ENCODE data around the gene KDM5B. TPM values are rescaled to one million over a fixed set of nuclear protein-coding genes. Genes with fewer than 3 reads are reported as not detected.

KDM5B gene
- total and polyA plus RNA-seq, 9 of the 15 experiments (the other 6 are each of a cell fraction or from before 2014, with no cell fraction given) = 15.4 to 90.6 (median 57.1) TPM

DNA sequence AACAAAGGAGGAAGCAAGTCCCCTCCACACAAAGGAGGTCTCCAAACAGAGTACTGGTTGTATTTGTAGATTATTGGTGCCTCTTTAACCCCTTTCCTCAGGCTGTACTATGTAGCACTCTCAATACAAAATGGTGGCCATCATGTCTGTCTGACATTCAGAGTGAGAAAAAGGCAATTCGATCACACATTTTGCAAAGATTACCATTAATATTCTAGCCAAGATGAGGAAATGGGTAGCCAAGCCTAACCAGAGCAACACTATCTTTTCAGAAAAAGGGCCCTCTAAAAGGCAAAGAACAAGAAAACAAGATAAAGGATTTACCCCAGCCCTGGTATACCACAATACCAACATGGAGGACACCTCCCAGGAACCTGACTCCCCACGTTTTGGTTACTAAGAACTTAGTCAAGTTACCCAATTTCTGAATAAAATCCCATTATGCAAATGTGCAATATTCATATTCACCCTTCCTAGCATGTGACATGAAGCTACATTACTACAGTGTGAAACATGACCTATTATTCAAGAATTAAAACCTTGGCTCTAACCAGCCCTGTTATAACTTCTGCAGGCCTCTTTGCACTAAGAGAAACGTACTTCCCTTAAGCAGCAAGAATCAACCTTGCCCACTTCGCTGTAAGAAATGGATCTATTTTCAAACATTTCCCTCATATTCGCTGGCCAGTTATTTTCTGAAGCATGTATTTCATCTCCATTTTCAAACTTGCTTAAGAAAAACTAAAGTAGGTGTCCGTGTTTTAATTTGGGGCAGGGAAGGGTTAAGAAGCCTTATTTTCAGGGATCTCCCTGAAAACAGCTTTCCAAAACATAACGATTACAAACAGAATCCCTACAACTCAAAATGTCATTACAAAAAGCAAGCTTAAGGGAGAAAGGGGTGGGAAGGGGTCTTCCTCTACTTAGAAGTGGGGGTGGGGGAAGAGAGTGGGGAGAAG lies 2.1 kb downstream of the KDM5B start (continued):
- TF ChIP-seq, protein P1, sequence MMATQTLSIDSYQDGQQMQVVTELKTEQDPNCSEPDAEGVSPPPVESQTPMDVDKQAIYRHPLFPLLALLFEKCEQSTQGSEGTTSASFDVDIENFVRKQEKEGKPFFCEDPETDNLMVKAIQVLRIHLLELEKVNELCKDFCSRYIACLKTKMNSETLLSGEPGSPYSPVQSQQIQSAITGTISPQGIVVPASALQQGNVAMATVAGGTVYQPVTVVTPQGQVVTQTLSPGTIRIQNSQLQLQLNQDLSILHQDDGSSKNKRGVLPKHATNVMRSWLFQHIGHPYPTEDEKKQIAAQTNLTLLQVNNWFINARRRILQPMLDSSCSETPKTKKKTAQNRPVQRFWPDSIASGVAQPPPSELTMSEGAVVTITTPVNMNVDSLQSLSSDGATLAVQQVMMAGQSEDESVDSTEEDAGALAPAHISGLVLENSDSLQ (IDR thresholded peaks at IDR 0.05) = no peak
- TF ChIP-seq, protein P2, sequence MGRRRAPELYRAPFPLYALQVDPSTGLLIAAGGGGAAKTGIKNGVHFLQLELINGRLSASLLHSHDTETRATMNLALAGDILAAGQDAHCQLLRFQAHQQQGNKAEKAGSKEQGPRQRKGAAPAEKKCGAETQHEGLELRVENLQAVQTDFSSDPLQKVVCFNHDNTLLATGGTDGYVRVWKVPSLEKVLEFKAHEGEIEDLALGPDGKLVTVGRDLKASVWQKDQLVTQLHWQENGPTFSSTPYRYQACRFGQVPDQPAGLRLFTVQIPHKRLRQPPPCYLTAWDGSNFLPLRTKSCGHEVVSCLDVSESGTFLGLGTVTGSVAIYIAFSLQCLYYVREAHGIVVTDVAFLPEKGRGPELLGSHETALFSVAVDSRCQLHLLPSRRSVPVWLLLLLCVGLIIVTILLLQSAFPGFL (CRISPR knock-in tag; IDR thresholded peaks at IDR 0.05) = no peak
- TF ChIP-seq, protein P3, sequence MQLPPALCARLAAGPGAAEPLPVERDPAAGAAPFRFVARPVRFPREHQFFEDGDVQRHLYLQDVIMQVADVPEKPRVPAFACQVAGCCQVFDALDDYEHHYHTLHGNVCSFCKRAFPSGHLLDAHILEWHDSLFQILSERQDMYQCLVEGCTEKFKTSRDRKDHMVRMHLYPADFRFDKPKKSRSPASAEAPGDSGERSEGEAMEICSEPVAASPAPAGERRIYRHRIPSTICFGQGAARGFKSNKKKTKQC (CRISPR knock-in tag; IDR thresholded peaks at IDR 0.05) = no peak
- no peak for TF ChIP-seq EWSR1 (IDR thresholded peaks at IDR 0.05; ENCODE audit: borderline replicate concordance, low read depth, partially characterized antibody)
- no peak for TF ChIP-seq RBFOX2 (IDR thresholded peaks at IDR 0.05; ENCODE audit: low read depth, low read length)
- TF ChIP-seq, protein P4, sequence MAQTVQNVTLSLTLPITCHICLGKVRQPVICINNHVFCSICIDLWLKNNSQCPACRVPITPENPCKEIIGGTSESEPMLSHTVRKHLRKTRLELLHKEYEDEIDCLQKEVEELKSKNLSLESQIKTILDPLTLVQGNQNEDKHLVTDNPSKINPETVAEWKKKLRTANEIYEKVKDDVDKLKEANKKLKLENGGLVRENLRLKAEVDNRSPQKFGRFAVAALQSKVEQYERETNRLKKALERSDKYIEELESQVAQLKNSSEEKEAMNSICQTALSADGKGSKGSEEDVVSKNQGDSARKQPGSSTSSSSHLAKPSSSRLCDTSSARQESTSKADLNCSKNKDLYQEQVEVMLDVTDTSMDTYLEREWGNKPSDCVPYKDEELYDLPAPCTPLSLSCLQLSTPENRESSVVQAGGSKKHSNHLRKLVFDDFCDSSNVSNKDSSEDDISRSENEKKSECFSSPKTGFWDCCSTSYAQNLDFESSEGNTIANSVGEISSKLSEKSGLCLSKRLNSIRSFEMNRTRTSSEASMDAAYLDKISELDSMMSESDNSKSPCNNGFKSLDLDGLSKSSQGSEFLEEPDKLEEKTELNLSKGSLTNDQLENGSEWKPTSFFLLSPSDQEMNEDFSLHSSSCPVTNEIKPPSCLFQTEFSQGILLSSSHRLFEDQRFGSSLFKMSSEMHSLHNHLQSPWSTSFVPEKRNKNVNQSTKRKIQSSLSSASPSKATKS (CRISPR knock-in tag; IDR thresholded peaks at IDR 0.05) = no peak
- TF ChIP-seq, protein P5, sequence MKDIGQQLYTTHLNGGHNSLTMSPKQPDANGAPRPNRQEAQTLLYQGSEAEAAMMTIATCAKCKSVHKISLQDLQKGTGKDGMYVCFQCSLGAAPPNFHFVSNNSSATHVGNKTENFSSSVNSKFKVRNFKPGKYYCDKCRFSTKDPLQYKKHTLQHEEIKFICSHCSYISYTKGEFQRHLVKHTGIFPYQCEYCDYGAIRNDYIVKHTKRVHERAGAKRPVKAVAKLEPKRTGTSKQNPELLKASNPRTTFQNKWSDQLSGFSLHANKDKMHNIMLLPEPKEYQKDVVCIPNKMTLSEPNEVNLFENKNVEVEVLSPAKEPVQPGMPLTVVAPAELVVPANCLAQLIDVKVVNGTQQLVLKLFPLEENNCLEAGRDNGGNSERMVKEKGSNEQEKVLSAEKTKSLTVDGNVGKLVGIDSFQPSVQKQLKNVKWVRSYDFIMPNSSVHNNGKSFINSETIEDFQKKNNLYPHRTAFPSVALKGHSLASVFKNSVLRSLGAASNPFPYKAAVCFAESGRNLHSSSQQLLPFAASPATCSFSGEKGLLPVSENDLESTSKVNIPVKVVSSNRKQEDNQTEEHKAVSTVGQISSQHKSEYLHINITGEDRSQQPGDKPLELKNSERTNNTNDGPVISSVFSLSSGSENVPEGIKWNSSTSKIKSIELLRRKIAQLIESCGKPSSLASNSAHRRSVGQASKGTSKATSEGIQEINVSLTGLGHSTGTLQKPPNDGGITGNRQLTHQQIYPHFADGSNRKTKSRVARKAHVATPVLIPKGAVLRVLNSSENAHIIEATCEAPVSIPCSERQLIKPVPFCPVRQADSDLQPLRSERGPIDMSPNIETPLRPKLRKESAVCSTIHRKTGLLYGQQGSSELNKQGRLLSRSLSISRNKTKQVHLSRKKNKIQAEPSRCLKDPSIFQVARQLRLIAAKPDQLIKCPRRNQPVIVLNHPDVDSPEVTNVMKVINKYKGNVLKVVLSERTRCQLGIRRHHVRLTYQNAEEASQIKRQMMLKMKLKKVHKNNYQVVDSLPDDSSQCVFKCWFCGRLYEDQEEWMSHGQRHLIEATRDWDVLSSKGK (CRISPR knock-in tag; IDR thresholded peaks at IDR 0.05) = no peak
- TF ChIP-seq POLR2A (conservative IDR thresholded peaks at IDR 0.05) = no peak; the same call in 1 of the 2 replicates

All from K562 (cell line).